GM19328 (cell line): ENCODE measurements around the gene TSC22D3.

Experiments used
- ATAC-seq: cut with Tn5 transposase; IDR thresholded peaks from one replicate; pipeline ENCODE4 v1.9.1; 2021; ENCODE audit warnings: mild to moderate bottlenecking, moderate library complexity; ENCODE audit not compliant: unreplicated experiment

TSC22D3 gene

DNA sequence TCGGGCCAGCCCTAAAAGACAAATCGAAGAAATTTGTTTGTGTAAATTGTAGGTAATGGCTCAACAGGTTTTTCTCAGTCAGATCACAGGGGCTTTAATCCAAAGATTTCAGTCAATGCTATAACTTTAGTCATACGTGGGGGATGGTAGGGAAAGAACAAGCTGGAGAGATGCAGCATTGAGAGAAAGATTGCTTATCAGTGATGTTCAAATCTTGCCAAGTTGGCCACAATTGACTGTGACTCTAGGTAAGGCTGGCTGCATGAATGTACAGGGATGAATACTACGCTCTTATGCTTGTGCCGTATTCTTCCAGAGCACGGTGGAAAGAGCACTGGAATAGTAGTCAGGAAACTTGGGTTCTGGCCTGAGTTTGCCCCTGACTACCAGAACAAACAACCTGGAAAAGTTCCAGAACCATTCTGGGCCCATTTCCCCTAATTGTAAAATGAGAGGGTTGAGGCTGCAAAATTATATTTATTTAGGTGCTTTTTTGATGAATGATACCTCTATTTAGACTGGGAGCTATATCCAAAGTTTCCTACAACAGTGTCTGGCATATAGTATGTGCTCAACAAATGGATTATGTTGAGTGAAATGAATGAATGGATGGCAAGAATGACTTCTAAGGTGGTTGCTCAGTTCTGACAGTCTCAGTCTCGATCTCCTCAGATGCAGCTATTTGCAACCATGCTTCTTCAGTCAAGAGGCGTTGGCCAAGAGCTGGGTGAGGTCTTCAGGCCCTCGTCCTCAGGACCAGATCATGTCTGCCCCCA lies 44.4 kb downstream of the TSC22D3 start:
- ATAC-seq, result no peak

DNA sequence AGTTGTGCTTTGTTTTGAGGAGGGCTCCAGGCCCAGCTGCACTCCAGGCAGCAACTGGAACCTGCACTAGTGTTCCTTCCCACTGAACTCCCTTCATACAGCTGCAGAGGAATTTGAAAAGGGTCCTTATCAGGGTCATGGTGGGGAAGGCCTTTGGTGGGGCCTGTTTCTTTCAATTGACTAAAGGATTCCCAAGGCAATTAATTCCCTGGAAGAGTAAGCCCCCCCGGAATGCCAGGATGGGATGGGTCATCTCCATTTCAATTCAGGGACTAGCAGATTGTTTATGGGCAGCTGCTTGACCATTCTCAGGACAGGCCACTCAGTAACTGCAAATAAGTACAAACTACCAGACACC lies 45.3 kb downstream of the TSC22D3 start:
- no peak for ATAC-seq

DNA sequence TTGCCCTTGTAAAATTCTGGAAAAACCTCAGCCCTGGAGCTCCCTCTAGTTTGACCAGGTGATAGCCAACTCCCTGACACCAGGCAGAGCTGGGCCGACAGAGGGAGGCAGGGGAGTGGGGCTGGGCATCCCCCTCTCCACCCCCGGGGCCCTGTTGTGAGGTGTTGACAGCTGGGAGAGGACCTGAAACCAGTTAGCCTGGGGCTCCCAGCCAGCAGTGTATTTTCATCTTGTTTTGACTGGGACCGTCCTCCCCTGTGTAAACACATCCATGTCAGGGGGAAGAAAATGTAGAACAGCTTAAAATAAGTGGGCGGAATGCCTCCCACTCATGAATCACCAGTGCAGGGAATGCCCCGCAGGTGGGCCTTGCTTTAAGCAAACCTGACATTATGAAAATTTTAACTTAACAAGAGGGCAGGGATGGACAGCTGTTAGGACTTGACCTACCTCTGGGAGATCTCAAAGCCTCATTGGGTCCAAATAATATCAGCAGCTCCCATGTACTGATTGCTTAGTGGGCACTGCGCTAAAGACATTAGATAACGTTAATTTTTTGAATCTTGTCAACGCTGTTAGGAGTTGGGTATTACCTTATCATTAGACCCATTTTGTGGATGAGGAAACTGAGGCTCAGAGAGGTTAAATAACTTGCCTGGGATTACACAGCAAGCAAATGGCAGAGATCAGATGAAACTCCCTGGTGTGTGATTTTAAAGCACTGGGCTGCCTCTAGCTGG lies 45.9 kb downstream of the TSC22D3 start:
- ATAC-seq, result no peak

DNA sequence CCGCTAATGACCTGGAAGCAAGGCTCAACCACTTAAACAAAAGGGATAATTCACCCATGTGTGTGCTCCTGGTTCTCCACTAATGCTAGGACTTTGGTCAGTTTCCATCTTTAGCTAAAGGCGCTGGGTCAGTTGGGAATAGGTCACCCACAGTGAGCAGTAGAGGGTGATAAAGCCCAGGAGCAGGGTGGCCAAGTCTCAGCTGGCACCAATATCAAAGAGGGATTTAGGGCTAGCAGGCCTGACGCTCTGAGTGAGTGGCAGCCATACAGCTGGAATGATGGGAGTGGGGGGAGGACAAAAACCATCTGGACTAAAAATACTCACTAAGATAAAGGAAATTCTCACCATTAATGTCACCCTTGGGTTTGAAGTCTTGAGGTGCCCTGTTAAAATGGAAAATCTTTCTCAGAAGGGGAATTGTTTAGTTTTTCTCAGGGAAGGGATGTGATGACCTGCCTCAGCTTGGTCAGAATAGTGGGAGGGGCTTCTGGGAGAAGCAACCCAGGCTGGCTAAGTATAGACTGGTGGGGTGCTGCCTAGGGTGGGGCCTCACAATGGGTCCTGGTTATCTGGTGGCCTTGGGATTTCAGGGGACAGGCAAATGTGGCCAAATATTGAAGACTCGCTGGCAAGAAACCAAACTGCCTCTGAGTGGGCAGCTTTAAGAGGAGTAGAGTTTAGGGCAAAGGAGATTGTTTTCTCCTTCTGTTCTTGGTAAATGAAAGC lies 47.1 kb downstream of the TSC22D3 start:
- ATAC-seq, result no peak

DNA sequence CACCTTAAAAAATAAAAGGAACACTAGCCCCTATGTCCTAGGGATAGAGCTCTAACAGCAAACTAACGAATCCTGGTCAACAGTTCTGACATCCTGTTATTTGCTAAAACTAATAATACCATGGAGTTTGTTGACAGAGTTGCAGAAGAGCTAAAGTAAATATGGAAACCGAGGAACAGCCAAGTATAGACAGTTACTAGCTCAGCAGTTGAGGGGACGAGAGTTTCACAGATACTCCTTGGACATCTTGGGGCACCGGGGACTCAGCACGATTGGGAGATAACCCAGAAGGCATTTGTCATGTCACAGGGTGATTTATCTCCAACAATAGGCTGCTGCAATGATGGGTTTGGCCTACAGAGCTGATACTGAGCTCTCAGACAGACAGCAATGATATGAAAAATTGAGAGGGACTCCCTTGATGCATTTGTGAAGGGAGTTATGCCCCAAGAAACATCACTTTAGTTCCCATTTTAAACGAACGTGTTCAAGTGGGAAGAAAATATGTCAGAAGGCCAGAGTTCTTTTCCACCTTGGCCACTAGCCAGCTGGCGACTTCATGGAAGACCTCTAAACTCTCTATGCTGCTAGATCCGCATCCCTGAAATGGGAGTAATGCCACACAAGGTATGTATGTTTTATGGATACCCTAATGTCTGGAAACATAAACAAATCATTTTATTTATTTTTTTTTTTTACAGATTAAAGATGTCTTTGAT lies 48.6 kb downstream of the TSC22D3 start:
- no peak for ATAC-seq

DNA sequence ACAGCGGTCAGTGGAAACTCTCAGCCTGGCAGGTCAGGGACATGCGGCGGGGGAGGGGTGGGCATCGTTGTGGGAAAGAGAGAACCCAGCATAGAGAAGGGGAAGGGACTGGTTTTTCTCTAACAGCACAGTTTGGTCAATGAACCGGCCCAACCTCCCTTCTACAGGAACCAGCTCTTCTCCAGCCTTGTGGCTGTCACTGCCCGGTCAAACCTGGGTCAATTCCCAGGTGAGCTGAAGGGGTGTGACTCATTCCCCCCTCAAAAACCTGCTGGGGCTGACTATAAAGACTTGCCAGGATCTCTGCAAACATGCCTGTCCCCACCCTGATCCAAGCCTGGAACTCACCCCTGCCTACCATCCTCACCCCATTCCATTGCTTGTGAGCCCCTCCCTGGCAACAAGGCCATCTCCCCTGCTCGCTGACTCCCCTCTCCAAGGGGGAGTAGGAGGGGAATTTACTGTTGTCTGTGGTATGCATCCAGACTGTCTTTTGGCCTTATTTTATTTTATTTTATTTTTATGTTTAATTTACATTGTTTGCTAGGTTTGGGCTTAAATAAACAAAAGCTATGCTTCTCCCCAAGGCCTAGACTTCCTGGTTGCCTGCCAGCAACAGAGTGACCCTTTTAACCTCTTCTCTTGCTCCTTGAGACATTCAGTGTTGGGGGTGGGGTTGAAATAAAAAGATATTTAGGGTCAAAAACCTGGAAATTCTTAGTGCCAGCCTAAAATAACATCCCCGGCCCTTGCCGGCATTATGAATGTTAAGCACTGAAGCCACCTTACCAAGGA lies 49.6 kb downstream of the TSC22D3 start:
- no peak for ATAC-seq

DNA sequence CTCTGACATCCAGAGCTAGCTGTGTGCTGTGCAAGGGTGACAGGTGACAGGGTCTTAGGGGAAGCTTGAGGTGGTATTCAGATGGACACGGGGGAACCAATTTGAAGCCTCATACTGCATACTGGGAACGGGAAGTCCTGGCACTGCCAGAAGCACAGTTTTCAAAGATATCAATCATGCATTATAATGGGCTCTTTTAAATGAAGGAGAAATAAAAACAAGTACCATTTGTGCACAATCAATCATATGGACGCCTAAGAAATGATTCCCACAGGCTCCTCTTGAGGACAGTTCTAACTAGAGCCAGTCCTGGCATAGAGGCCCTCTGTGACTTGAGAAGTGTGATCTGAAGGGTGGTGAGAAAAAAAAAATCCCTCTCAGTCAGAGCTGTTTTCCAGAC lies 50.9 kb downstream of the TSC22D3 start:
- ATAC-seq, result no peak

DNA sequence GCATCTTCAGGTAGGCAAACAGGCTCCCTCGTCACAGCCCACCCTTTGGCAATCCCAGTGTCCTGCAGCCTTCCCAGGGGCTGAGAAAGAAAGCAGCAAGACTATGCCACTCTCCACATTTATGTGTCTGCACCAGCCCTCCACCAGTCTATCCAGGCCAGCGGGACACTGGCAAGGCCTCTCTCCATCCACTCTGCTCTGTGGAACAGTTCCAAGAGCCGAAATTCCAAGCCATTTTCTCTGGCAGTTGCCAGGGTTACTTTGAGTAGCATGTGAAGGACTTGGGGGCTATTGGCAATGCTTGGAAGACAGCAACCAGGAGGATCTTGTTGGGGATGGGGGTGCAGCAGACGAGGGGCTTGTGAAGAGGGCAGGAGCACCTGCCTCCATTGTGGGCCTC lies 52.1 kb downstream of the TSC22D3 start:
- no peak for ATAC-seq

DNA sequence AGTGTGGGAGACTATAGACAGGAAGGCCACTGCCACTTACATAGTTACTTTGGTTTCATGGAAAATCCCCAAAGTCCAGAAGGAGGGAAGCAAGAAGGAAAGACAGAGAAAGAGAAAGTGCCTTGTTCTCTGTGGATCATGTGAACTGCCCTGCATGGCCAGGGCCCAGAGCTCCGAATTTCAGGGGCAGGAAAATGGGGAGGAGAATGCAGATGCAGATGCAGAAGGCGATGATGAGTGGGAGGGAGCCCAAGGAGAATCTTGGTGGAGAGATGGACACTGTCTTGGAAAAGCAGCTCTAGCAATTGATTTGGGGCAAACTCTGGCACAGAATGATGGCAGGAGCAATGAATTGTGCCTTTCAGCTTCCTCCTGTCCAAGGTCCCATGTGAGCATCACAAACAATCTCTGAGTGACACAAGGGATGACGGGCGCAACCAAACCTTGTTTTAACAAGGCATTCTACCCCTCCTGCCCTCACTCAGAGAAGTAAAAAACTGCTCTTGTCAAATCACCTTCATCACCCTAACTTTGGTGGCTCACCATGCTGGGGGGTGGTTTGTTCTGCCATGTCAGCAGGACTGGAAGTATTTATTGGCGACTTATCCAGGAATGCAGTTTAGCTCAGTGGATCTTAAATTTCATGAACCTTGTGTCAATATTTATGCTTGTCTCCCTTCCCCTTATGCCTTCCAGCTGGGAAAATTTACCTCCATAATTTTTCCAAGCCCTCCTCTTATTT lies 53.5 kb downstream of the TSC22D3 start:
- no peak for ATAC-seq

DNA sequence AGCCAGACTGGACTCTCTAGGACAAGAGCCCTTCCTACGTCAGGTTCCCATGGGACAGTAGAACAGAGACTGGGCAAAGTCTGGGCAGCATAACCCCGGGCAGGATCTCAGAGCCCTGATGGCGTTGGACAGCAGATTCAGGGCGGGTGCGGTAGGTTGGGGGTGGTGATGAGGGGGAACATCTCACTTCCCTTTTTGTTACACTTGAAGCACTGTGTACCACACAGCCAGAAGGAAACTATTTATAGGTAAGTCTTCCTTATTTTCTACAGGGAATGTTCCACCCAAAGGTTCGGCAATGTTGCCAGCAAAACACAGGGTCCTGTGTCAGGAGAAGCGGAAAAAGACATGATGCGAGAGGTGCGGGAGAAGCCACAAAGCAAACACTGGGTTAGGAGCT lies 54.3 kb downstream of the TSC22D3 start:
- ATAC-seq, result no peak

DNA sequence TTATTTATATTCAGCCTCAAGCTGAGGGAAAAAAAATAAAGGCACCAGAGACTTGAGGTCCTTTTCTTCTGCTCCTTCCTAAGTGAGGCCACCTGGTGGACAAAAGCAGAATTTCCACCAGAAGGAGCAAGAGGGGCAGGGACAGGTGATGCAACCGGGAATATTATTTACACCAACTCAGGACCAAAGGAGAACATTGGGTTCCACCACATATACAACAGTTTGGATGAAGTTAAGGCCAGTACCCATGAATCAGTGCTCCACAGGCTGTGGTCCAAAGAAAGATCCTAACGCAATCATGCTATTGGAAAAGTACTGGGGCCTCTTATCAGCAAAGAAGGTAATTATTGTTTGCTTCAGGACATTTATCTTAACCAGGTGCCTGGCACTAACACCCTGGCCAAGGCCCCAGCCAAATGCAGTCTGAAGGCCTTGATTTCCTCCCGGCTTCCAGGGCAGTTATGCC lies 57.4 kb downstream of the TSC22D3 start:
- ATAC-seq, result no peak

DNA sequence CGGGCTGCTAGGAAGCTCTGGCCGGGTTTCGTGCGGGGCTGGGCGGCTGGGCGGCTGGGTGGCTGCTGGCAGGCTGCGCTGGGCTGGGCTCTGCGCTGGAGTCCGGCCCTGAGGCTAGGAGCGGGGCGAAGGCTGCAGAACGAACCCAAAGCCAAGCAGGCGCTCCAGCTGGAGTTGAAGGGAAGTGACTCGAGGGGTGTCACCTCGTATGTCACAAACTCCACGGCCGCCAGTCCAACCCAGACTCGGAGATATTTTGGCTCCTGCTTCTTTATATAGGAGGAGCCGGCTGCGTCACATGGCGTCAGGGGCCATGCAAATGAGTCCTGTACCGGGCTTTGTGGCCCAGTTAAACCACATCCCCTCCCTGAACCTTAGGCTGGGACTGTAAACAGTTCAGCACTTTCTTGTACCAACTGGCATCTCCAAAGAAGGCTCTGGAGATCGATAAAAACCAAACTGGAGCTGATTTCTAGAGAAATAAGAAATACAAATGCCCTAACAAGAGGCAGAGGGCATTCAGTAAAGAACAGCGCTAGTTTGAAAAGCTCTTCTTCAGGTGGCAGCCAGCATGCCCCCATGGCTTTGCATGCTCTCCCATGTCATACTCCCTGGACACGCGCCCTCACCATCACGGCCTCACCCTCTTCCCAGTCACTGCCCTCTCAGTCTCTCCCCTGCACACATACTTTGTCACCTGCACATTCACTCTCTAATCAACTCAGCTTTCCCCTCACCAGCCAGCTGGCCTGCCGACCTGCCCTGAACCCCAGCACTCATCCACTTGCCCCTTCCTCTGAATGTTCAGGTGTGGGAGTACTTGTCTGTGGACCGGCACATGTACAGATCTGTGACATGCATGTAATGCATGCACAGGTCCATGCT lies 58.5 kb downstream of the TSC22D3 start:
- peak; percentile 77 for ATAC-seq

DNA sequence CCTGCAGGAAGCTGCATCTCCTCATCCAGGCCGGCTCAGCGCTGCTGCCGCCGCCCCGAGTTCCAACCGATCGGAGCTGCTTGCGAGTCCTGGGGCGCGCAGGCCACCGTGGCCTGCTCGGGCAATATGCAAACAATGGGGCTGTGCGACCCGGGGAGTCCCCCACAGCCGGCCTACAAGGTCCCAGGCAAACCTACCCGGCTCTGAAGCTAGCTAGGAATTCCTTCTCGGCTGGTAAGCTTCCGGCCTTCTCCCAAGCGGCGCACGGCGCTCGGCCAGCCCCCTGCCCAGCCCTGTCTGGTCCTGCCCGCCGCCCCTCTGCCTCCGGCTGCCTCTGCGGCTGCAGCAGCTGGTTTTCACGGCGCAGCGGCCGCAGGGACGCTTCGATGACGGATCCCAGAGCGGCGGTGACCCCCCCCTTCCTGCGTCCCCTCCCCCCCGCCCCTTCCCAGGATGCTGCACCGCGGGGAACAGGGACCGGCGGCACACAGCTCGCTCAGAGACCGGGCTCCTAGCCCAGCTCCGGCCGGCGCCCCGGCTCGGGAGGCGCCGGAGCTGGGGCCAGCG lies 59.4 kb downstream of the TSC22D3 start:
- ATAC-seq, result no peak

DNA sequence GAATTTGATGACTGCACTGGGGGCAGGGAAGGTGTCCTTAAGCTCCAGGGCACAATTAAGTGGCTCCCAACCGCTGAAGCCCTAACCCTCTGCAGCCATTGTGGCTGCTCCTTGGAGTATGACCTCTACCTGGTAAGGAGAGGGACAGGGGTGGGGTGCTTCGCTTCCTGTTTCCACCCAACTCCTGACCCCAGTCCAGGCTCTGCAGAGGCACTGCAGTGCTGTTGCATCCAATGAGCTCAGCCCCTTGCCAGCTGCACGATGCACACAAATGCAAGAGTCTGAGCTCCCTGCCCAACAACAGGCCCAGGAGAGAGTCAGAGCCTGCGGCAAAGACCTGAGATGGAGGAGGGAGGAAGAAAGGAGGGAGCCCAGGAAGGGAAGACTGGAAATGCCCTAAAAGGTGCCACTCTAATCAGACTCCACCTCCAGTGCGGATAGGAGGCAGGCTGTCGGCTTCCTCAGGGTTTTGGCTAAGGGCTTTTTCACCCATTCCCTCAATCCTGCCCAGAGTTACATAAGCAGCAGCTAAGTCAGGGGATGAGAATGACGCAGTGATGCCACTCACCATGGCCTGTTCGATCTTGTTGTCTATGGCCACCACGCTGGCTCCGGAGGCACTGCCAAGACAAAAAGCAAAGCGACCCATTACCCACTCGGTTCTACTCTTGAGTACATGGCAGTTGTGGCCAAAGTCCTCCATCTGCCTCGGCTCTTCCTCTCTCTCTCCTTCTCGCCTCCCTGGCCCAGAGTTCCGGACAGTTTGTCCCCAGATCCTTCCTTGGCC lies 60.1 kb downstream of the TSC22D3 start:
- no peak for ATAC-seq

DNA sequence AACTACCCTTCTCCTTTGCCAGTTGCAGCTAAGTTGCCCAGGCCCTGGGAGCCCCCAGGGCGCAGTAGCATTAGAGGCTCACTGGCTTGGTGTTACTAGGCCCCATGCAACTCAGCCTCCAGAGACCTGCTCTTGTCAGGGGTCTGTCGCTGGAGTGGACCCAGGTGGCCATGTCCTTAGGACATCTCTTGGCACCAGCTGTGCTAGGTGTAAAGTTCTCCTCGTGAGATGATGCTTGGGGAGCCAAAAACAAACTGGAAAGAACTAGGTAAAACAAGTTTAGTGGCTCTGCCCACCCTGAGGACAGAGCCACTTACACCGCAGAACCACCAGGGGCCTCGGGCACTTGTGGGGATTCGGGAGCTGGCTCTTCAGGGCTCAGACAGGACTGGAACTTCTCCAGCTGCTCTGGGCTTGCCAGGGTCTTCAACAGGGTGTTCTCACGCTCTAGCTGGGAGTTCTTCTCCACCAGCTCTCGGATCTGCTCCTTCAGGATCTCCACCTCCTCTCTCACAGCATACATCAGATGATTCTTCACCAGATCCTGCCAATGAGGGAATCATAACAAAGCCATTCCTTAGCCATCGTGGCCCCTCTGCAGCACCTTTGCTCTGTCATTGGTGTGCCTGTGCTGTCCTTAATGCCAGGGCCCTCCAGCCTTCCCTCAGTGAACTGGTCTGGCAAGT lies 61.2 kb downstream of the TSC22D3 start:
- no peak for ATAC-seq

DNA sequence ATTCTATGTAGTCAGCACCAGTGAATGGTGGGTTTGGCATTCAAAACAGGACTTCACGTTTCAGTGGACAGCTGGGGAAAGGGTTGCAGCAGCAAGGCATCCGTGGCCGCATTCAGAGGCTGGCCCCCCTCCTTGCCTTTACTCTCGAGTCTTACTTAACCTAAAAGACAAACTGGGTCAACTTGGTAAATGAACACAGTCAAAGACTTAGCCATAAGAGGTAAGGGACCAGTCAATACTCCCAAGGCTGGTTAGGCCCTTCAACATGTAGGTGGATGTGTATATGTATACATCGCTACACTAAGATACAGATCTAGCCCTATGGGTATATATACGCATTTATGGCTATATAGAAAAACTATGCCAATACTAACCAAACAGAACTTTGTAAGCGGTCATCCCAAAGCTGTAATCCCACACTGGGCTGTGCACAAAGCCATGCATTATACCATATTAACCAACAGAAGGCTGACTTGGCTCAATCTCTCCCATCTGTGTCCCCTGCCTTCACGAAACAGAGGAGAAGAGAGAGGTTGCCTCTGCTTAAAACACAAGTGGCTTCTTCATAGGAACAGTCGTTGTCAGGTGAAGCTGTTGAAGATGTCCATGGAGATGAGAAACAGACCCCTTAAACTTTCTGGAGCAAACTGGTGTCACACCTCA lies 61.9 kb downstream of the TSC22D3 start:
- ATAC-seq, result no peak

DNA sequence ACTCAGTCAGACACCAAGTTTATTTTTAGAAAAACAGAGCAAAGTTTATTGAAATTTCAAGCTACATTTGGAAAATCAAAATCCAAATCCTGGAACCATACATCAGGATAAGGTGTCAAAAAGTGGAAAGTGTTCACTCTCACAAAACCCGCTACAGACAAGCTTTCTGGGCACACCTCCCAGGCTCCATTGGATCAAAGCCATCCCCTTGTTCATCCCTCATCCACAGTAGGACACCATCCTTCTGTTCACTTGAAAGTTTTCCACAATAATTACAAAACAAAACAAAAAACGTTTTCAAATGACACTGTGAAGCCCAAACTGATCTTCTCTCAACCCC lies 62.4 kb downstream of the TSC22D3 start:
- ATAC-seq, result no peak
